ENCODE measurements around the gene NELFCD. TPM values are rescaled to one million over a fixed set of nuclear protein-coding genes. Genes with fewer than 3 reads are reported as not detected.

NELFCD gene
- total RNA-seq, 1 donor from 2014 or later: 112 TPM

DNA sequence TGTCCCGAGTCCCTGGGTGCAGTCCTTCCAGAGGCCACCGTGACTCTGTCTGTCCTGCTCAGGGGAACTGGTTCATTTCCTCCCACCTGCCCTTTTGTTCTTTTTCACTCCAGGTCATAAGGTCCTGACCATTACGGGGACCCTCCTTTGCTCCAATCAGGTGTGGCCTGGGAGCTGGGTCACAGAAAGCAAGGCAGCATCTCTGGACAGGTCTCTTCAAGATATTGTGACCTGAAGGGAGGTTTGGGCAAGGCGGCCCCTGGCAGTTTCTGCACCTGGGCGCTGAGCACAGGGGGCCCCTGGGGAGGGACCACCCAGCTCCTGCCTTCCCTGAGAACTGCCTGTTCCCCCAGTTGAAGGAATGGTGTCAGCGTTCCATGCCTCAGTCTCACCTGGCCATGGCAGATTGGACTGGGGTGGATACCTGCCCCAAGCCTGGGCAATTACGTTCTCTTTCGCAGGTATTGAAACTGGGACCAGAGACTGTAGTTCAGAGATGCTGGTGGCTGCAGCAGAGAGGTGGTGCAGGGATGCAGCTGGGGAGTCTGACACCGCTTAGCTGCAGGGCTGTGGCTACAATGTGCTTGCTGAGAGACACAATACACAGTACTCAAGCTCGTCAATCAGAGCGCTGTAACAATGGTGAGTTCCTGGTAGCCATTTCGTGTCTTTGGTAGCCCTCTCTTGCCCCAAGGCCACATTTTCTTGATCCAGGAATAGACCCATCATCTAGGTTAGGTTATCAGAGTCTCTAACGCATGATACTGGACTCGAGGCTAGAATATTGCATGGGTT is 15.6 kb upstream of the NELFCD start:
- peaks cover 3% of the 10 kb centered on the region for H3K9me3 Mint-ChIP-seq (ENCODE audit: unreplicated experiment)
- H3K4me3 Mint-ChIP-seq (ENCODE audit: unreplicated experiment): no peak overlapping the region
- H3K4me1 Mint-ChIP-seq (ENCODE audit: low read depth, unreplicated experiment): no peaks in the 10 kb centered on the region
- H3K36me3 Mint-ChIP-seq (ENCODE audit: unreplicated experiment): peaks cover 22% of the 10 kb centered on the region
- no peaks in the 10 kb centered on the region for H3K27me3 Mint-ChIP-seq (ENCODE audit: unreplicated experiment)
- no peak for DNase-seq
- no peak overlapping the region for H3K27ac Mint-ChIP-seq (ENCODE audit: unreplicated experiment)
- TF ChIP-seq, protein P1, sequence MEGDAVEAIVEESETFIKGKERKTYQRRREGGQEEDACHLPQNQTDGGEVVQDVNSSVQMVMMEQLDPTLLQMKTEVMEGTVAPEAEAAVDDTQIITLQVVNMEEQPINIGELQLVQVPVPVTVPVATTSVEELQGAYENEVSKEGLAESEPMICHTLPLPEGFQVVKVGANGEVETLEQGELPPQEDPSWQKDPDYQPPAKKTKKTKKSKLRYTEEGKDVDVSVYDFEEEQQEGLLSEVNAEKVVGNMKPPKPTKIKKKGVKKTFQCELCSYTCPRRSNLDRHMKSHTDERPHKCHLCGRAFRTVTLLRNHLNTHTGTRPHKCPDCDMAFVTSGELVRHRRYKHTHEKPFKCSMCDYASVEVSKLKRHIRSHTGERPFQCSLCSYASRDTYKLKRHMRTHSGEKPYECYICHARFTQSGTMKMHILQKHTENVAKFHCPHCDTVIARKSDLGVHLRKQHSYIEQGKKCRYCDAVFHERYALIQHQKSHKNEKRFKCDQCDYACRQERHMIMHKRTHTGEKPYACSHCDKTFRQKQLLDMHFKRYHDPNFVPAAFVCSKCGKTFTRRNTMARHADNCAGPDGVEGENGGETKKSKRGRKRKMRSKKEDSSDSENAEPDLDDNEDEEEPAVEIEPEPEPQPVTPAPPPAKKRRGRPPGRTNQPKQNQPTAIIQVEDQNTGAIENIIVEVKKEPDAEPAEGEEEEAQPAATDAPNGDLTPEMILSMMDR (IDR thresholded peaks at IDR 0.05; ENCODE audit: partially characterized antibody, unreplicated experiment): no peak

DNA sequence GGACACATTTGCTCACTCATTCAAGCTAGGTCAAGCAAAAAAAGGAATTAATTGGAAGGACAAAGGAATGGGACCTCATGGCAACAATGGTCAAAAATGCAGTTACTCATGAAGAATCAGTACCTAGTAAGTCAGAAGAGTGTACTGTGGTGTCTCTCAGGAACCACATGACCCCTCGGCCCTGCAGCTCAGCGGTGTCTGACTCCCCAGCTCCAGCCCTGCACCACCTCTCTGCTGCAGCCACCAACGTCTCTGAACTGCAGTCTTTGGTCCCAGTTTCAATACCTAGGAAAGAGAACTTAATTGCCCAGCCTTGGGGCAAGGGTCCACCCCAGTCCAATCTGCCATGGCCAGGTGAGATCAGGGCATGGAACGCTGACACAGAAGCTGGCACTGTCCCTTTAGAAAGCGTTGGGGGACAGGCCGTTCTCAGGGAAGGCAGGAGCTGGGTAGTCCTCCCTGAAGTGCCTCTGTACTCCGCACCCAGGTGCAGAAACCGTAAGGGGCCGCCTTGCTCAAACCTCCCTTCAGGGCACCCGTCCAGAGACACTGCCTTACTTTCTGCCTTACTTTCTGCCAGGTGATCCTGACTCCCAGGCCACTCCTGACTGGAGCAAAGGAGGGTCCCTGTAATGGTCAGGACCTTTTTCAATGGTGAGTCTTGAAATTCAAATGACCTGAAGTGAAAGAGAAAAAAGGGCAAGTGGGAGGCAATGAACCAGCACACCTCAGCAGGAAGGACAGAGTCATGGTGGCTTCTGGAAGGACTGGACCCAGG is 13.2 kb upstream of the NELFCD start:
- H3K27ac Mint-ChIP-seq (ENCODE audit: unreplicated experiment): no peak overlapping the region
- H3K27me3 Mint-ChIP-seq (ENCODE audit: unreplicated experiment): no peaks in the 10 kb centered on the region
- TF ChIP-seq, protein P1 (IDR thresholded peaks at IDR 0.05; ENCODE audit: partially characterized antibody, unreplicated experiment): no peak
- peaks cover 3% of the 10 kb centered on the region for H3K9me3 Mint-ChIP-seq (ENCODE audit: unreplicated experiment)
- H3K36me3 Mint-ChIP-seq (ENCODE audit: unreplicated experiment): peaks cover 19% of the 10 kb centered on the region
- no peak for DNase-seq
- H3K4me1 Mint-ChIP-seq (ENCODE audit: low read depth, unreplicated experiment): no peaks in the 10 kb centered on the region
- no peak overlapping the region for H3K4me3 Mint-ChIP-seq (ENCODE audit: unreplicated experiment)

DNA sequence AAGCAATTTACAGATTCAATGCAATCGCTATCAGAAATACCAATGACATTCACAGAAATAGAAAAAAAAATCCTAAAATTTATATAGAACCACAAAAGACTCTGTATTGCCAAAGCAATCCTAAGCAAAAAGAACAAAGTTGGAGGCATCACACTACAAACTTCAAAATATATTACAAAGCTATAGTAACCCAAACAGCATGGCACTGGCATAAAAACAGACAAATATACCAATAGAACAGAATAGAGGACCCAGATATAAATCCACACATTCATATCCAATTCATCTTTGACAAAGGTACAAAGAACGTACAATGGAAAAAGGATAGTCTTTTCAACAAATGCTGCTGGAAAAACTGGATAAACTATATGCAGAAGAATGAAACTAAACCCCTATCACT is 11.6 kb upstream of the NELFCD start:
- Mint-ChIP-seq H3K4me3 (ENCODE audit: unreplicated experiment) (no peak overlapping the region), H3K27me3 (ENCODE audit: unreplicated experiment) (peaks cover 1% of the 10 kb centered on the region), H3K4me1 (ENCODE audit: low read depth, unreplicated experiment) (no peaks in the 10 kb centered on the region)

DNA sequence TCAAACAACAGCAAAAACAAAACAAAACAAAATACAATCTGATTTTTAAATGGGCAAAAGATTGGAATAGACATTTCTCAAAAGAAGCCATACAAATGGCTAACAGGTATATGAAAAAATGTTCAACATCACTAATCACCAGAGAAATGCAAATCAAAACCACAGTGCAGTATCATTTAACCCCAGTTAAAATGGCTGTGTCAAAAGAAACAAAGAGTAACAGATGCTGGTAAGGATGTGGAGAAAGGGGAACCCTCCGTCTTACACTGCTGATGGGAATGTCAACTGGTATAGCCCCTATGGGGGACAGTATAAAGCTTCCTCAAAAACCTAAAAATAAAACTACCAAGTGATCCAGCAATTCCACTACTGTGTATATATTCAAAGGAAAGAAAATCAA is 10.9 kb upstream of the NELFCD start:
- H3K9me3 Mint-ChIP-seq (ENCODE audit: unreplicated experiment): peaks cover 4% of the 10 kb centered on the region
- peaks cover 1% of the 10 kb centered on the region for H3K27me3 Mint-ChIP-seq (ENCODE audit: unreplicated experiment)
- H3K36me3 Mint-ChIP-seq (ENCODE audit: unreplicated experiment): peaks cover 8% of the 10 kb centered on the region
- no peak overlapping the region for H3K27ac Mint-ChIP-seq (ENCODE audit: unreplicated experiment)
- no peaks in the 10 kb centered on the region for H3K4me1 Mint-ChIP-seq (ENCODE audit: low read depth, unreplicated experiment)
- TF ChIP-seq, protein P1 (IDR thresholded peaks at IDR 0.05; ENCODE audit: partially characterized antibody, unreplicated experiment): no peak
- no peak overlapping the region for H3K4me3 Mint-ChIP-seq (ENCODE audit: unreplicated experiment)
- no peak for DNase-seq

More for the DNA sequence above, 11.6 kb upstream of the NELFCD start:
- DNase-seq: no peak
- Mint-ChIP-seq H3K36me3 (ENCODE audit: unreplicated experiment) (peaks cover 12% of the 10 kb centered on the region), H3K9me3 (ENCODE audit: unreplicated experiment) (peaks cover 6% of the 10 kb centered on the region), H3K27ac (ENCODE audit: unreplicated experiment) (no peak overlapping the region)
- TF ChIP-seq, protein P1 (IDR thresholded peaks at IDR 0.05; ENCODE audit: partially characterized antibody, unreplicated experiment): no peak

DNA sequence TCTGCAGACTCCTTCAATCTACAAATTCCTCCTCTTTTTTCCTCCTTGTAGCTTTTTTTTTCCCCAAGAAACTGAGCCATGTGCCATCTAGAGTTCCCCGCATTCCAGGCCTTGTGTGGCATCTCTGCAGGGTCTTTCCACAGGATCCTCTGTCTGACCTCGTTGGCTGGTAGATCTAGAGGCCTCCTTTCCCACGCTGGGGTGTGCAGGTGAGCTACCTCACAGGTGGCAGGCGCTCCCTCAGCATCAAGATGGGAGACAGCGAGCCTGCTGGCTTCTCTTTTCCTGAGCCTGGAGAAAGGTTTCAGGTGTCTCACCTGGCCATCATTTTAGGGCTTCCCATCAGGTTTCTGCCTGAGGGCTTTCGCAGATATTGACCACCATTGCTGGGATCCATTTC is 9.6 kb upstream of the NELFCD start:
- no peak for DNase-seq
- Mint-ChIP-seq H3K36me3 (ENCODE audit: unreplicated experiment) (peaks cover 13% of the 10 kb centered on the region), H3K27ac (ENCODE audit: unreplicated experiment) (no peak overlapping the region), H3K4me3 (ENCODE audit: unreplicated experiment) (no peak overlapping the region), H3K4me1 (ENCODE audit: low read depth, unreplicated experiment) (no peaks in the 10 kb centered on the region), H3K9me3 (ENCODE audit: unreplicated experiment) (peaks cover 4% of the 10 kb centered on the region), H3K27me3 (ENCODE audit: unreplicated experiment) (peaks cover 1% of the 10 kb centered on the region)
- TF ChIP-seq, protein P1 (IDR thresholded peaks at IDR 0.05; ENCODE audit: partially characterized antibody, unreplicated experiment): no peak

Data from glutamatergic neuron (in vitro differentiated cells).